IMR-90 (cell line): ENCODE measurements around the gene DYNC2LI1. TPM values are rescaled to one million over a fixed set of nuclear protein-coding genes. Genes with fewer than 3 reads are reported as not detected.

Source experiments
- ATAC-seq: fragments of 200-7000 bp; cut with Tn5 transposase; 2 replicates; pipeline ENCODE4 v1.9.1; 2020; ENCODE audit warnings: low read depth, mild to moderate bottlenecking, moderate library complexity
- BruUV-seq: library from RNA; stranded (reverse); fragments of 400-500 nt; replicated peaks from 2 replicates; lab custom pipeline; 2021; lab: Mats Ljungman, UMichigan
- CTCF ChIA-PET: fragments of 300-600 bp; formaldehyde crosslinking; extraction: SDS; loops from one replicate; lab custom pipeline; 2021; ENCODE audit warnings: antibody characterized with exemption; lab: Yijun Ruan, JAX
- POLR2A ChIA-PET: fragments of 300-600 bp; sonication (Branson Sonifier 250); formaldehyde crosslinking; loops from one replicate; lab custom pipeline; 2022; ENCODE audit warnings: antibody characterized with exemption; ENCODE audit not compliant: unreplicated experiment; lab: Charles Lee
- DNase-seq: peaks from one replicate; pipeline ENCODE4 v3.0.0; 2013
- H2AFZ ChIP-seq: replicated peaks from 2 replicates; pipeline ENCODE3; 2013; ENCODE audit warnings: low read length, mild to moderate bottlenecking; ENCODE audit not compliant: poor library complexity
- H2AK5ac ChIP-seq: 2 replicates; pipeline ENCODE4 v1.6.1; 2013; ENCODE audit warnings: low read depth, low read length, inconsistent platforms
- H2AK9ac ChIP-seq: replicated peaks from 2 replicates; pipeline ENCODE3; 2013; ENCODE audit warnings: mild to moderate bottlenecking, low read depth, low read length, moderate library complexity; ENCODE audit not compliant: poor library complexity
- H2BK120ac ChIP-seq: 2 replicates; pipeline ENCODE4 v1.6.1; 2013; ENCODE audit warnings: low read depth, low read length, inconsistent platforms
- H2BK15ac ChIP-seq: 3 replicates; pipeline ENCODE4 v1.6.1; 2013; ENCODE audit warnings: low read depth, low read length, inconsistent platforms
- H2BK20ac ChIP-seq: 2 replicates; pipeline ENCODE4 v1.6.1; 2013; ENCODE audit warnings: low read depth, mild to moderate bottlenecking, inconsistent platforms, low read length, moderate library complexity
- H2BK5ac ChIP-seq: 2 replicates; pipeline ENCODE4 v1.6.1; 2013; ENCODE audit warnings: mild to moderate bottlenecking, low read depth, low read length, inconsistent platforms; ENCODE audit not compliant: poor library complexity, severe bottlenecking
- H3K14ac ChIP-seq: replicated peaks from 2 replicates; pipeline ENCODE4 v1.6.1; 2013; ENCODE audit warnings: low read depth, low read length, inconsistent platforms
- H3K18ac ChIP-seq: 2 replicates; pipeline ENCODE4 v1.6.1; 2013; ENCODE audit warnings: low read depth, low read length, control low read depth
- H3K23ac ChIP-seq: 2 replicates; pipeline ENCODE4 v1.6.1; 2013; ENCODE audit warnings: low read depth, low read length, inconsistent platforms
- H3K27ac ChIP-seq: 2 replicates; pipeline ENCODE4 v1.5.1; 2013; ENCODE audit warnings: mild to moderate bottlenecking, control low read depth, low read length; ENCODE audit not compliant: insufficient read depth
- H3K27me3 ChIP-seq: 2 replicates; pipeline ENCODE4 v1.6.1; 2013; ENCODE audit warnings: low read length; ENCODE audit not compliant: control insufficient read depth, insufficient read depth
- H3K36me3 ChIP-seq: 2 replicates; pipeline ENCODE4 v1.6.1; 2013; ENCODE audit warnings: low read length, mixed read lengths; ENCODE audit not compliant: control insufficient read depth, insufficient read depth
- H3K4ac ChIP-seq: 2 replicates; pipeline ENCODE4 v1.6.1; 2013; ENCODE audit warnings: low read depth, low read length, inconsistent platforms
- H3K4me1 ChIP-seq: 2 replicates; pipeline ENCODE4 v1.6.1; 2013; ENCODE audit warnings: low read length, mixed read lengths; ENCODE audit not compliant: control insufficient read depth, insufficient read depth
- H3K4me2 ChIP-seq: 2 replicates; pipeline ENCODE4 v1.6.1; 2013; ENCODE audit warnings: low read depth, mild to moderate bottlenecking, control low read depth, low read length, moderate library complexity
- H3K4me3 ChIP-seq: 2 replicates; pipeline ENCODE4 v1.5.1; 2013; ENCODE audit warnings: low read depth, mild to moderate bottlenecking, control low read depth, low read length, moderate library complexity; ENCODE audit not compliant: insufficient read depth
- H3K56ac ChIP-seq: 2 replicates; pipeline ENCODE4 v1.6.1; 2013; ENCODE audit warnings: low read length, inconsistent platforms; ENCODE audit not compliant: insufficient read depth; ENCODE audit errors: extremely low read depth
- H3K79me1 ChIP-seq, 2 experiments: 2 replicates each; pipeline ENCODE4 v1.6.1; 2013; ENCODE audit warnings: low read length in 2 of 2, inconsistent platforms in 1 of 2, low read depth in 1 of 2
- H3K9ac ChIP-seq: 2 replicates; pipeline ENCODE4 v1.6.1; 2013; ENCODE audit warnings: low read depth, low read length, control low read depth
- H3K9me1 ChIP-seq: 2 replicates; pipeline ENCODE4 v1.6.1; 2013; ENCODE audit warnings: low read length, inconsistent platforms; ENCODE audit not compliant: insufficient read depth
- H3K9me3 ChIP-seq: 2 replicates; pipeline ENCODE4 v1.6.1; 2013; ENCODE audit warnings: low read length; ENCODE audit not compliant: control insufficient read depth, insufficient read depth
- H4K20me1 ChIP-seq: 2 replicates; pipeline ENCODE4 v1.6.1; 2013; ENCODE audit warnings: low read length, inconsistent platforms; ENCODE audit not compliant: insufficient read depth
- H4K5ac ChIP-seq: 2 replicates; pipeline ENCODE4 v1.6.1; 2013; ENCODE audit warnings: mild to moderate bottlenecking, low read depth, low read length, control low read depth
- H4K8ac ChIP-seq, 2 experiments: 2 replicates each; pipeline ENCODE4 v1.6.1; 2013; ENCODE audit warnings: low read depth in 2 of 2, low read length in 2 of 2, control low read depth in 1 of 2, inconsistent platforms in 1 of 2
- H4K91ac ChIP-seq: 2 replicates; pipeline ENCODE4 v1.6.1; 2013; ENCODE audit warnings: low read depth, low read length, inconsistent platforms; ENCODE audit not compliant: insufficient read depth
- ELK1 ChIP-seq: fragments of 150-350 bp; IDR thresholded peaks from 2 replicates; pipeline ENCODE4 v1.6.1; 2016; ENCODE audit warnings: low read depth, mild to moderate bottlenecking, low read length, moderate library complexity, borderline replicate concordance
- FOS ChIP-seq: fragments of 150-350 bp; IDR thresholded peaks from 2 replicates; pipeline ENCODE4 v1.6.1; 2016; ENCODE audit warnings: low read depth, low read length
- NFE2L2 ChIP-seq: fragments of 150-350 bp; IDR thresholded peaks from 2 replicates; pipeline ENCODE4 v1.6.1; 2016; ENCODE audit warnings: low read depth, mild to moderate bottlenecking, low read length
- RAD21 ChIP-seq: IDR thresholded peaks from 2 replicates; pipeline ENCODE4 v1.6.1; 2012; ENCODE audit warnings: low read length, improper control_type of control experiment
- RCOR1 ChIP-seq: IDR thresholded peaks from 2 replicates; pipeline ENCODE4 v1.6.1; 2012; ENCODE audit warnings: mild to moderate bottlenecking, low read length, improper control_type of control experiment; ENCODE audit not compliant: insufficient replicate concordance
- SMC3 ChIP-seq: fragments of 150-350 bp; IDR thresholded peaks from 2 replicates; pipeline ENCODE4 v1.6.1; 2016; ENCODE audit warnings: low read depth, mild to moderate bottlenecking, antibody characterized with exemption, low read length, moderate library complexity
- USF2 ChIP-seq: fragments of 150-350 bp; IDR thresholded peaks from 2 replicates; pipeline ENCODE4 v1.6.1; 2017; ENCODE audit warnings: mild to moderate bottlenecking, antibody characterized with exemption, low read length, low read depth
- dilution Hi-C: fragments of 300-500 bp; cut with HindIII; formaldehyde crosslinking; loops from one replicate; pipeline ENCODE4 v1.14.3; 2018; ENCODE audit warnings: low sequenced_read_pairs; ENCODE audit not compliant: unreplicated experiment
- in situ Hi-C: fragments of 300-500 bp; cut with MboI; formaldehyde crosslinking; loops from 3 replicates; pipeline ENCODE4 v1.14.3; 2019; ENCODE audit warnings: low sequenced_read_pairs, inconsistent platforms, mixed read lengths
- intact Hi-C: fragments of 100-400 bp; cut with micrococcal nuclease; formaldehyde crosslinking; loops from 2 replicates; pipeline ENCODE4 v1.10.0; 2022
- polyA plus RNA-seq, 3 experiments: library from polyadenylated mRNA; depleted of rRNA; stranded (reverse); fragments of >200 nt; gene quantifications; 2 replicates each; pipeline ENCODE4 v1.2.3, GENCODE V29; 2012; ENCODE audit warnings: low replicate concordance in 1 of 3
- total RNA-seq: library from RNA; depleted of rRNA; stranded (reverse); fragments of >200 nt; gene quantifications from 2 replicates; pipeline ENCODE4 v1.2.3, GENCODE V29; 2012

DYNC2LI1 gene
- total and polyA plus RNA-seq, 2 of the 4 experiments (the other 2 are of a cell fraction), result 5.2 to 10.4 TPM

- Histone ChIP-seq H3K4me1 (no peaks in the 10 kb centered on the region), H3K23ac (no peak overlapping the region), H3K4ac (no peak overlapping the region), H3K36me3 (peaks cover 5% of the 10 kb centered on the region; the same call in 1 of the 2 replicates), H4K8ac (no peak overlapping the region), H3K56ac (no peak overlapping the region), H2AK9ac (no peak overlapping the region), H4K5ac (no peak overlapping the region), H3K27ac (no peak overlapping the region), H2AK5ac (no peak overlapping the region), H3K4me3 (no peak overlapping the region), H2BK20ac (no peak overlapping the region), H2AFZ (no peak overlapping the region), H3K9me3 (no peaks in the 10 kb centered on the region), H3K14ac (0 out of 2 replicates have a peak overlapping the region, but pooled peaks have one; percentile 5), H3K9me1 (no peaks in the 10 kb centered on the region), H3K4me2 (no peak overlapping the region), H4K91ac (no peak overlapping the region), H3K18ac (no peak overlapping the region), H2BK15ac (no peak overlapping the region), H3K79me1 (no peaks in the 10 kb centered on the region), H2BK120ac (no peak overlapping the region), H2BK5ac (no peak overlapping the region), H3K9ac (no peak overlapping the region), H3K27me3 (no peaks in the 10 kb centered on the region), H4K20me1 (no peaks in the 10 kb centered on the region)
- DNase-seq (no peak), ATAC-seq (no peak)
- CTCF ChIA-PET, result no interaction called here
- POLR2A ChIA-PET, result no interaction called here
- in situ Hi-C loops (no loop called here), intact Hi-C loops (no loop called here), dilution Hi-C loops (no loop called here)
- no TSS peak for BruUV-seq
- TF ChIP-seq SMC3 (no peak), RCOR1 (no peak), ELK1 (no peak), RAD21 (no peak), USF2 (no peak), FOS (no peak), NFE2L2 (no peak)
Measured at GRCh38 chr2:43752302-43752701, 21.5 kb upstream of the DYNC2LI1 start.
